PFSK-1 (cell line): ENCODE measurements around the gene EFEMP1.

Experiments
- FOXP2 ChIP-seq: optimal IDR thresholded peaks from 2 replicates; pipeline ENCODE3; 2011; ENCODE audit warnings: borderline replicate concordance, control low read depth, inconsistent platforms; ENCODE audit not compliant: insufficient read depth; ENCODE audit errors: extremely low read length, extremely low read depth
- POLR2AphosphoS5 ChIP-seq: IDR thresholded peaks from 2 replicates; pipeline ENCODE4 v1.6.1; 2012; ENCODE audit warnings: low read depth, mild to moderate bottlenecking, control low read depth, low read length, moderate library complexity
- REST ChIP-seq, 2 experiments: IDR thresholded peaks; 2 replicates each; pipeline versions ENCODE4 v1.6.1 to v1.8.0; 2011 to 2012; ENCODE audit warnings: low read depth in 2 of 2, low read length in 2 of 2, control low read depth in 1 of 2, inconsistent platforms in 1 of 2, mild to moderate bottlenecking in 1 of 2, moderate library complexity in 1 of 2; ENCODE audit not compliant: insufficient read depth in 1 of 2
- SIN3A ChIP-seq: IDR thresholded peaks from 2 replicates; pipeline ENCODE4 v1.6.1; 2012; ENCODE audit warnings: mild to moderate bottlenecking, low read length, moderate library complexity, borderline replicate concordance; ENCODE audit not compliant: insufficient read depth
- TAF1 ChIP-seq: IDR thresholded peaks from 2 replicates; pipeline ENCODE4 v1.6.1; 2012; ENCODE audit warnings: low read length, control low read depth, borderline replicate concordance; ENCODE audit not compliant: insufficient read depth

Gene EFEMP1

GRCh38 chr2:55842046-55842445 lies 81.5 kb downstream of the EFEMP1 start:
- TF ChIP-seq TAF1, result no peak
- TF ChIP-seq SIN3A, result no peak
- TF ChIP-seq FOXP2, result no peak
- no peak for TF ChIP-seq REST (IDR thresholded peaks at IDR 0.05; ENCODE audit: insufficient read depth in 1 of 2, low read depth in 2 of 2, low read length in 2 of 2)
- TF ChIP-seq POLR2AphosphoS5, result no peak

GRCh38 chr2:55840460-55840859 lies 83.1 kb downstream of the EFEMP1 start:
- TF ChIP-seq POLR2AphosphoS5, result no peak
- no peak for TF ChIP-seq SIN3A
- TF ChIP-seq REST (IDR thresholded peaks at IDR 0.05; ENCODE audit: insufficient read depth in 1 of 2, low read depth in 2 of 2, low read length in 2 of 2), result no peak
- no peak for TF ChIP-seq FOXP2
- TF ChIP-seq TAF1, result no peak

- TF ChIP-seq POLR2AphosphoS5, result no peak
- no peak for TF ChIP-seq REST (IDR thresholded peaks at IDR 0.05; ENCODE audit: insufficient read depth in 1 of 2, low read depth in 2 of 2, low read length in 2 of 2)
- TF ChIP-seq SIN3A, result no peak
- TF ChIP-seq TAF1, result no peak
- no peak for TF ChIP-seq FOXP2
Measured at GRCh38 chr2:55839182-55839819, 84.3 kb downstream of the EFEMP1 start.

- TF ChIP-seq TAF1 (no peak), REST (IDR thresholded peaks at IDR 0.05; ENCODE audit: insufficient read depth in 1 of 2, low read depth in 2 of 2, low read length in 2 of 2) (no peak), FOXP2 (no peak), SIN3A (no peak), POLR2AphosphoS5 (no peak)
Measured at GRCh38 chr2:55838653-55839052, 84.9 kb downstream of the EFEMP1 start.

- TF ChIP-seq REST (IDR thresholded peaks at IDR 0.05; ENCODE audit: insufficient read depth in 1 of 2, low read depth in 2 of 2, low read length in 2 of 2), result no peak
- no peak for TF ChIP-seq FOXP2
- TF ChIP-seq SIN3A, result no peak
- TF ChIP-seq POLR2AphosphoS5, result no peak
- TF ChIP-seq TAF1, result no peak
Measured at GRCh38 chr2:55837073-55837472, 86.5 kb downstream of the EFEMP1 start.
